ENCODE data around the gene TTC27.
"Not testable (repeated sequence)": the region's sequence is repeated elsewhere in the genome, so short reads cannot be mapped to it uniquely, and the experiment has no call there.

TTC27 gene

DNA sequence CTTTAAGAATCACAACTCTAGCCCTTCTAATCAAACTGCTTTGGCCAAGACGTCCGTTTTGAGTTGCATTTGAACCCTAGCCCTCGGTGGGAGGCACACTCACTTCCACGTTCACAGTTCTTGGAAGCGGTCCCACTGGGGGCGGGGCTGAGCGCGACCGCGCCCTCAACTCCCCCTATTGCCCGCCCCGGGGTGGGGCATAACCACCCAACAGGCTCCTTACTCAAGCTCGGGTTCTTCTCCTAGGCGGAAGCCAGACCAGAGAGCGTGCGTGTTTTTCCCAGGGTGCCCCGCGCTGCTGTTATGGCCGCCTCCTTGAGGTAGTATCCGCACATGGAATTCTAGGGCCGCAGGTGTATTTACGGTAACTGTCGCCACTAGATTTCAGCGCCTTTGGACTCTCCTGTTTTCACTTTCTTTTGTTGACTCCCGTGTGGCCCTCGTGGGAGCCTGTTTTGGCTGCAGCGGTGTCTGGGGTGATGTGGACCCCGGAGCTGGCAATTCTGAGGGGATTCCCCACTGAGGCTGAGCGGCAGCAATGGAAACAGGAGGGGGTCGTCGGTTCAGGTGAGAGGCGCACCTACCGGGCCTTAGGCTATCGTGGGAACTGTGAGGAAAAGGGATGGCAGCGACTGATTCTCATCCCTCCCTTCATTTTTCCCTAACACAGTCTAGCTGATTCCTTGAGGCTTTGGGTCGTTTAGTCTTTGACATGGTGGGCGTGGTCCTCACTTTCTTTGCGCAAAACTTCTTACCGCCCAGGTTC, at the start of gene TTC27:
TTC27 (plus strand) TSS at position 237 of the 766 bp plus-strand sequence; CDS start at position 480, 243 bp downstream.
- peak; percentile 97 for DNase-seq

DNA sequence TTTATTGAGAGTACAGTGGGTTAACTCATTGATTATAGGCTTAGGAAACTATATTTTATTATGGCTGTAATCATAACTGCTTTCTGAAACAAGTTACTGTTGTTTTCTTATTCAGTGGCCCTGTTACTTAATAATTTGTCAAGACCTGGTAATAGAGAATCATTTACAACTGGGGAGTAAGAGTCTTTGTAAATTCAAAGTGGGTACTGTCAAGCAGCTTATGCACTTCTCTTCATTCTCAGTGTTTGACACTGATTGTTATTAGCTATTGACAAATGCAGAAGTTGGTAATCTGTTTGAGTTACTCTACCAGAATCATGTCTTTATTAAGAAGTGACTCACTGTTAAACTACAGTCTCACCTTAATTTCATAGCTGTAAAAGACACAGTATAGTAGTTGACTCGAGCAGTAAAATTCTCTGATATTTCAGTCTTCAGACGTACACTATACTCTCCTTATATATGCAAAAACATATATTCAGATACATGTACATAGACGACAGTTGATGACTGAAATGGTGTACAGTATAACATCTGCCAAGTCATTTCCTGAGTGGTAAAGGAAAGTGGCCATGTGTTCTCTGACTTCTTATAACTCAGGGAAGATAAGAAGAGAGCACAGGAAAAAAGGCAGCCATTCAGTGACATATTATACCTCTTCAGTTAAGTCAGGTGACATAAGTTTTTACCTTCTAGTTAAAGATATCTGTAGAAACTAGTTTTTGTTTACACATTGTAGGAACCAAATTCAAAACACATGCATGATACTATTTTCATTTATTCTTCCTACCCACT, 36.0 kb upstream of the TTC27 start:
- no peak for DNase-seq

DNA sequence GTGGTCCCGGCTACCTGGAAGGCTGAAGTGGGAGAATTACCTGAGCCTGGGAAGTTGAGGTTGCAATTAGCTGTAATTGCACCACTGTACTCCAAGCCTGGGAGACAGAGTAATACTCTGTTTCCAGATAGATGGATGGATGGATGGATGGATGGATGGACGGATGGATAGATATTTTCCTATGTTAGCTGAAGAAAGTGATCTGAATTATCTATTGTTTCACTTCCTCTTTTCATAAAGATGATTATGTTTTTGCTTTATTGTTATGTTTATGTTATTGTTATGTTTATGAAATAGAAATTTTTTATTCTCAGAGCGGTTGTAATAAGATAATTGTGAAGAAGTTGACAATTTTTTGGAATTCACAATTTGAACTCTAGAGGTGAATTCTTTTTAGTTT, 33.3 kb upstream of the TTC27 start:
- no peak for DNase-seq

DNA sequence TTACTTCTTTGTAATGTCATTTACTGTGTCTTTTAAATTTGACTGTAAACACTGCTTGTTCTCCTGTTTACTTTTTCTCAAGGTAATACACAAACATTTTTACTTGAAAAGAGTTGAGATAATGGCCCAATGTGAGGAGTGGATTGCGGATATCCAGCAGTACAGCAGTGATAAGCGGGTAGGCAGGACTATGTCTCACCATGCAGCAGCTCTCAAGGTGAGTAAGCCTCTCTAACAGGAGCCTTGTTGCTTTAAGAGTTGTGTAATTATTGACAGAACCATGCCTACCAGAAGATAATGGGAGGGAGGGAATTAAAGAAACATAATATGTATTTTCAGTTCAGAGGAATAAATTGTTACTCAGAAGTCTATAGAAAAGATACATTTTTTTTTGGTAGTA, 16.5 kb upstream of the TTC27 start:
- no peak for DNase-seq

DNA sequence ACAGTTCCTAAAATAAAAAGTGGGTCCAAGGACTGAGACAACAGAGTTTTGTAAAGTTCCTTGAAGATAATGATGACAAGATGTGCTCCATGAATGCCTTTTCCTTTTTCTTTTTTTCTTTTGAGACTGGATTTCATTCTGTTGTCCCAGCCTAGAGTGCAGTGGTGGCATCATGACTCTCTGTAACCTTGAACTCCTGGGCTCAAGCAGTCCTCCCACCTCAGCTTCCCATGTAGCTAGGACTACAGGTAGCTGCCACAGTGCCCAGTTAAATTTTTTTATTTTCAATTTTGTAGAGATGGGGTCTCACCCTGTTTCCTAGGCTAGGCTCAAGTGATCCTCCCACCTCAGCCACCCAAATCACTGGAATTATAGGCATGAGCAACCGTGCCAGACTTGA, 16.1 kb upstream of the TTC27 start:
- DNase-seq = no peak

DNA sequence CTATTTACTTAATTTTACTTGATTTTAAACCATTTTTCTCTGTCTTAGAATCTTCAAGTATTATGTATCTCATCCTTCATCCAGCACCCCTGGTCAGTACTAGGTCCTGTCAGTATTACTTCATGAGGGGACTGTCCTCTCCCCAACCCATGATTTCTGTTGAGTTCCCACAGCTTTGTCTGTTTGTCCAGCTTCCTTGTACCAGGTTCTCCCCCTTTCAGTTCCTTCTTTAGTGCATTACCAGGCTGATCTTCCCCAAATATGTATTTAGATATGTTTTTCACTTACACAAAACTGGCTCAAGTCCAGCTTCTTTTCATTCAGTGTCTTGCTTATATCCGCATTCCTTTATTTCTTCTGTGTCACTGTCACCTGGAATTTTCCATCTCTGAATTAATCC, 13.8 kb upstream of the TTC27 start:
- DNase-seq = no peak

DNA sequence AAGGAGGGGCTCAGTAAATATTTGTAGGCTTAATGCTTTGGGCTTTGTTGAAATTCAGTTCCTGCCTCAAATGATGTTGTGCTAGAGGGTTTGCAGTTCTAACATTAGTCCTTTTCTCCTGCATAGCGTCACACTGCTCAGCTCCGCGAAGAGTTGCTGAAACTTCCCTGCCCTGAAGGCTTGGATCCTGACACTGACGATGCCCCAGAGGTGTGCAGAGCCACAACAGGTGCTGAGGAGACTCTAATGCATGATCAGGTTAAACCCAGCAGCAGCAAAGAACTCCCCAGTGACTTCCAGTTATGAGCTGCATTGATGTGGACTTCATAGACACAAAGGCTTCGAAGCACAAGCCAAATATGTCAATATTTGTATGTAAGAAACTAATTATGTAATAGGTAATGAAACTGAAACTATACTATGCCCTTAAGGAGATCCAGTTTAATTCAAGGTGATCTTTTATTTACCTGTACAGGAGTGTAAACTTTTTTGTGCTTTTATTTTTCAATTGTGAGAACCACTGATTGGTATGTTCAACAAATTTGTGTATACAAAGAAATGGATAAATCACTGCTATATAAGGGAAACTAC, 10.2 kb upstream of the TTC27 start:
- no peak for DNase-seq

DNA sequence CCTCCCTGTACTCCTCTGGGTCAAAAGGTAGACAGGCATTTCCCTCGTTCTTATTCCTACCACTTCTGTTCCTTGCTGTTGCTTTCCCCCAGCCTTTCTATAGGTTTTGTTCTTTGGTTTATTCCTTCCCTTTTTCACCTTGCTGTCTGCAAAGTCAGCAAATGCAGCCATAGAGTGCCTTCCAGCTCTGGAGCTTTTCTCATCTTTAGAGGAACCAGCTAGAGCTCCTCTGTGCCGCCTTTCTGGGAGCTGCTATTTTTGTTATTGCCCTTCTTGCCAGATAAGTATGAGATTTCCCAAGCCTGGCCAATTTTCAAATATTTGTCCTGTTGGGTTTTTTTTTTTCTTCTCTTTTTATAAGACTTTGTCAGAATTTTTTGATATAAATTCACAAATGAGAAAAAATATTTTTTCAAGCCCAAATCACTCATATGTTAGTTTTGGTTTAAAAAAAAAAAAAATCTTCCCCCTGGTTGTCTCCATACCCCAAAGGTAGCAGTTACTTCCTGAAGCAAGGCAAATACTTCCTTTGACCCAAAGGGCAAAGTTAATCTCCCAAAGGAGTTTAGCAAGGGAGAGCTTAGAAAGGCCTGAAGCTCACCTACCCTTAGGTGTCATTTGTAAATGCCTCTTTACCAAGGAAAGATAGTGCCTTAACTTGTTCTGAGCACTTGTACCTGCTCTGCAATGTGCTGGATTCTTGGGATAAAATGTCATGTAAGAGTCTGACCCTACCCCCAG, 5.1 kb upstream of the TTC27 start:
- DNase-seq = no peak

DNA sequence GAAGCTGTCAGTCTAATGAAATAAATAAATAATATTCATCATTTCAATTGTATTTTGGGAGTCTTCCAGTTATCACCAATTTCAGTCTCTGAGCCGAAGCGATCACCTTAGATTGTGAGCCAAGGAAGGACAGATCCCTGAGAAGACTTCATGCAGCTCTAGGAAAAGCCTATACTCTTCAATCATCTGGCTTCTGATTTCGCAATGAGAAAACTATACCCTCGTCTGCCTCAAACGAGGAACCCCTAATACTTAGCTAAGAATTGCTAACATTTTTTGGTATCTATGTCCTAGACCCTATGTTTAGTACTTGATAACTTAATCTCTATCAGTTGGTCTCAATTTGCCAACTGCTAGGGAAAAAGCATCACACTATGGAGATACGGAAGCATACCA, 4.5 kb upstream of the TTC27 start:
- DNase-seq = no peak

DNA sequence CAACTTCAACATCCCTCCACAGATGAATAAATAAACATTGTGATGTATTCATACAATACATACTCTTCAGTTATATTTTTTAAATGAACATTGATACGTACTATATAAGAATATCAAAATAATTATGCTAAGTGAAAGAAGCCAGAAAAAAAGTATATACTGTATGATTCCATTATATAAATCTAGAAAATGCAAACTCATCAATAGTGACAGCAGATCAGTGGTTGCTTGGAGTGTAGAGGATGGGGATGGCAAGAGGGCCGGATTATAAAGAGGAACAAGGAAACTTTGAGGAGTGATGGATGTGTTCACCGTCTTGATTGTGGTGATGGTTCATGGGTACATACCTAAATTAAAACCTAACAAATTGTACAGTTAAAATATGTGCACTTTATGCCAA, 3.0 kb upstream of the TTC27 start:
- no peak for DNase-seq

DNA sequence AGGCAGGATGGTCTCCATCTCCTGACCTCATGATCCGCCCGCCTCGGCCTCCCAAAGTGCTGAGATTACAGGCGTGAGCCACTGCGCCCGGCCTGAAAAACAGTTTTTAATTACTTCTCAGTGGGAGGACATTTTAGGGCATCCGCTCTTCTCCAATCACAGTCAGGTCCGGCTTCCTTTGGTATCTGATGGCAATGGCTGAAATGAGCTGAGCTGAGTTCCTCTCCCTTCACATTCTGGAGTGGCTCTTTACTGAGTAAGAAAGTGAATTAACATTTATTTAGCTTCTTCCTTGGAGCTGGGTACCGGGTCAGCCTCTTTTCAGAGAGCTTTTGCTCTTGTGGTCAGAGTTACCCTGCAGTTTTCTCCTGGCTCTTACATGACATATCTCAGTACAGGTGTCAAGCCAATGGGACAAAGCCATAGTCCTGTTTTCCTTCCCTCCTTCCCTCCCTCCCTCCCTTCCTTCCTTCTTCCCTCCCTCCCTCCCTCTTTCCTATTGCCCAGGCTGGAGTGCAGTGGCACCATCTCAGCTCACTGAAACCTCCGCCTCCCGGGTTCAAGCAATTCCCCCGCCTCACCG, 1.1 kb upstream of the TTC27 start:
- peak; percentile 3 for DNase-seq

DNA sequence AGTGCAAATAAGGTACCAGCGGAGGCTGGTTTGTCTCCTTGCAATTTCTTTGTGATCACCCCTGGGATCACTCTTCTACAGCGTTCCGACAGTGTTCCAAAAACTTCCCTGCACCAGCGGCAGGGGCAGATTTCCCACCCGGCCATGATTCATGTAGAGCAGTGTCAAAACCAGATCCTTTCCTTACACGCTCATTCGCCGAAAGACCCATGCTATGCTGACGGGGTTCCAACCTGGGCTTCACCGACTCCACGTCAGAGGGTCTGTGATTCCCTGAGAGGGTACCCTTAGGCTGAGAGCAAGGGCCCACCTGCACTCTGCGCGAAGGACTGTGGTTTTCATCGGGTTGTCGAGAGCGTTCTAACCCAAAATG, 423 bp upstream of the TTC27 start:
- no peak for DNase-seq

DNA sequence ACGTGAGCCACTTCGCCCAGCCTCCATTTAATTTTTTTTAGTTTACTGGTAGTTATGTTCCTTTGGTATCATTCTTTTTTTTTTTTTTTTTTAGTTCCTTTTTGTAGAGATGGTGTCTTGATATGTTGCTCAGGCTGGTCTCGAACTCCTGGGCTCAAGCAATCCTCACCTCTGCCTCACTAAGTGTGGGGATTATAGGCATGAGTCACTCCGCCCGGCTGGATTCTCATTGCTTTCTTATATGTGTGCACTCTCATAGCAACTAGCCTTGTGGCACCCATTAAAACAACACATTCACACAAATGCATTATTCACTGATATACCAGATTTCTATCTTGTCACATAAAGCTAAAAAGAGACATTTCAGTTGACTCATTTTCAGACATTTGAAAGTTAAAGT, 4.2 kb downstream of the TTC27 start:
- no peak for DNase-seq

DNA sequence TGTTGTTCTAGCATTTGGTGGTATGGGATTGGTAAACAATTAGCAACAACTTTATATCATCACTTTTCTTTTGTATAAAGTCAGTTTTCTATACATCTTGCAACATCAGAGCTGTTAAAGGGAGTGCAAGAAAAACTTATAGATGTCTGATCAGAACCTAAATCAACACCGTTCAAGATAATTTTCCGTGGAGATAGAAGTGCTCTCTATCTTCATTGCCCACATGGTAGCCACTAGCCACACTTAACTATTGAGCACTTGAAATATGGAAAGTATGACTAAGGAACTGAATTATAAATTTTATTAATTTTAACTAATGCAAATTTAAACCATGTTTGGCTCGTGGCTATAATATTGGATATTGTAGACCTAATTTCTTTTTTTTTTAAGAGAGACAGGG, 5.2 kb downstream of the TTC27 start:
- DNase-seq = no peak

DNA sequence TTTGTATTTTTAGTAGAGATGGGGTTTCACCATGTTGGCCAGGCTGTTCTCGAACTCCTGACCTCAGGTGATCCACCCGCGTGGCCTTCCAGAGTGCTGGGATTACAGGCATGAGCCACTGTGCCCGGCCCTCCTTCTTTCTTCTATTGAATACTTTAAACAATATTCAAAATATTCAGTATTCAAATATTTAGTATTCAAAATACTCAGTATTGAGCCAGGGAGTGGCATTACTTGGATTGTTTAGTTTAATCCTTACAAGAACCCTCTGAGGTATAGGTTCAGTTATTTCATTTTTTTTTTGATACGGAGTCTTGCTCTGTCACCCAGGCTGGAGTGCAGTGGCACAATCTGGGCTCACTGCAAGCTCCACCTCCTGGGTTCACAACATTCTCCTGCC, 10.7 kb downstream of the TTC27 start:
- not testable (repeated sequence) for DNase-seq

DNA sequence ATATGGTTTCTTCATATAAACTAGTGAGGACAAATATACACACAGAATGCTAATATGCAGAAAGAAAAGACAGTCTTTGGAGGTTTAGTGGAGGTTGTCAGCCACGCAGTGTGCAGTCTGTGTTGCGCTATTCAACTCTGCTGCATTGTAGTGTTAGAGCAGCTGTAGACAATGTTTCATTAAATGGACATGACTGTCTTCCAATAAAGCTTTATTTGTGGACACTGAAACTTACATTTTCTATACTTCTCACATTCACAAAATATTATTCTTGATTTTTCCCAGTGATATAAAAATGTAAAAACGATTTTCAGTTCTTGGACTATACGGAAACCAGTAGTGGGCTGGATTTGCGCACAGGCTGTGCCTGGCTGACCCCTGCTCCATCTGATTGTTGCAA, 13.3 kb downstream of the TTC27 start:
- DNase-seq = no peak

DNA sequence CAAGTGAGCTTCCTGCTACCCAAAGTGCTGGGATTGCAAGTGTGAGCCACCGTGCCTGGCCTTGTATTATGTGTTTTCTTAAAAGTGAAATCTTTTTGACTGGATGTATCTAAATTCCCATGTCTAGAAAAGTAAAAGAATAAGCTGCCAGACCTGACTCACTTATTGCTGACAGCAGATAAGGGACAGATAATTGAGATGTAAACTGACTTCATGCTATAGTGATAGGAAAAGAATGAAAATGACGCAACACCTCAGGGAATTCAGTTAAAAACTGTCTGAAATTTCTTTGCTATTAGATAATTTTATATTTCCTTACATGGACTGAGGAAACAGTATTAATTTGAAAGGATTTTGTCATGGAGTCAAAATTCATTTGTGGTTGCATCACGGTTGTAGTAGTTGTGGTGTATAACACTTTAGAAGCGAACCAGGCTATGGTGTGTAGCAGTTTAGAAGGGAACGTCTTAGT, 19.4 kb downstream of the TTC27 start:
- peak; percentile 23 for DNase-seq

DNA sequence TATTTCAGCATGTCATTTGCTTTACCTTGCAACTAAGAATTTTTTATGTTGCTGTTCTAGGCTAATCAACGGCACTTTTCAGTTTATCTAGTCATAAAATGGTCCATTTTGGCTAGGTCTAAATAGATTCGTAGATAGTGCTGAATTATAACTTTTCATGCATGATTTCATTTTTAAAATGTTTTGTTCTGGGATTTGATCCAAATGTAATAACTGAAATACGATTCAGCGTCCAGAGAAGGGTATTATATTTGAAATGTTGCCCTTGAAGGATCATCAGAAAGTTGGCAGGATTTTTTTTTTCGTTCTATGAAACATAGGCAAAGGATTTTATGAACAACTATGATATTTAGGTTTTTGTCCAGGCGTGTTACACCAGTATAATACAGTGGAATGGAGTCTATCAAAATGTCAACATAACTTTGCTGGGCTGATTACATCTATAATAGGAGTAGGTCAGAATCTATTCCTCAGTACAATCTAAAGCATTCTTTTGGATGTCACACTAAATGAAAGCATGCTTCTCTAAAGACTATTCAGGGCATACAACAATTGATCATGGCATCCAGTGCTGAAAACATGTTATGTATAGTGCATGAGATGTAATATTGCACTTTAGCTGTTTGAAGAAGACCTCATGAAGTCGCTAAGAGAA, 24.8 kb downstream of the TTC27 start:
- DNase-seq = peak; percentile 4

DNA sequence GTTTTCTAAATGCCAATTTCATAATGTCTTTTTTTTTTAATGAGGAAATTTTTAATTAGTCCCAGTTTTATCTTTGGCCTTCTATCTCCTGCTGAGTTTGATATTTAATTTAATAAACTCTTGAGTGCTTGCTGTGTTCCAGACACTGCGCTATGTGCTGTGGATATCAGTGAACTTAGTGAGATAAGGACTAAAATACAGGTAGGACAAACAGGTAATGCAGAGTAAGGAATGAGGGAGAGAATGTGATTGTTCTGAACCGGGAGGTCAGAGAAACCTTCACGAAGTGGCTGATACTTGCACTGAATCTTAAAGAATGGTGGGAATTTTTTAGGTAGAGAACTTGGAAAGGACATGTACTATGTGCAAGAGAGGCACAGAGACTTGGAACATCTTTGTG, 28.2 kb downstream of the TTC27 start:
- DNase-seq = no peak

DNA sequence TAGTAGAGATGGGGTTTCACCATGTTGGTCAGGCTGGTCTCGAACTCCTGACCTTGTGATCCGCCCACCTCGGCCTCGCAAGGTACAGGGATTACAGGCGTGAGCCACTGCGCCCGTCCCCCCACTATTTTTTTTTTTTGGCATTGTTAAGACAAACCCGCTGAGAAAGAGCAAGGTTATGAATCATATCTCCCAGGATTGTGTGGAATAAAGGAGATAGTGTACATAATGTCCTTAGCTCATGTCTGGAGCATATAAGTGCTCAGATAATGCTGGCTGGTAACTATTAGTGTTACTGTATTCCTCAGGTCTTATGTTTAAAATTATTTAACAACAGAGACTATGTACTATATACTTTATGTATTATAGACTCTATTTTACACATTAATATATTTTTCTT, 36.0 kb downstream of the TTC27 start:
- DNase-seq = no peak

DNA sequence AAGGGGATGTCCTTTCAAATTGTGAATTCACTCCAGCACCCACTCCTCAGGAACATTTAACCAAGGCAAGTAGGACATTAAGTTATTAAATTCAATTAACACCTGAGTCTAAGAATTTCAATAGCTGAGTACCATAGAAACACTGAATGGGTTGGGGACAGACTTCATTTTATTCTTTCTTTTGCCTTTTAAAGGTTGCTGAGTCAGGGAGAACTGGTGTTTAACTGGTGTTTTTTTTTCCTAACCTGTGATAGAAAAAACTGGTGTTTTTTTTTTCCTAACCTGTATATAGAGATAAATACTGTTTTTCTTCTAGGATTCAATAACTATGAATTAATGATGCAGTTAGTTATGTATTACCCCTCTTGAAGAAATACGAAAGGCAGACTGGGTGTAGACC, 38.9 kb downstream of the TTC27 start:
- no peak for DNase-seq

DNA sequence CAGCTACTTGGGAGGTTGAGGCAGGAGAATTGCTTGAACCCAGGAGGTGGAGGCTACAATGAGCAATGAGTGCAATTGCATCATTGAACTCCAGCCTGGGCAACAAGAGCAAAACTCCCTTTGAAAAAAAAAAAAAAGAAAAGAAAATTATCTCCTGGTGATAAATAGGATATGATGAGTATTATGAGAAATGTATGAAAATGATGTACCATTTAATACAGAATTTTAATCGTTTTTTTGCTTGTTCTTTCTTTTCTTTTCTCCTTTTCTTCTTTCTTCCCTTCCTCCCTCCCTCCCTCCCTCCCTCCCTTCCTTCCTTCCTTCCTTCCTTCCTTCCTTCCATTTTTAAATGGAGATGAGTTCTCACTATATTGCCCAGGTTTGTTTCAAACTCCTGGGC, 40.4 kb downstream of the TTC27 start:
- no peak for DNase-seq
